NCI-H2107 treated with DMSO at 0.1 percent for 48 hours (cell line): Measurements from ENCODE around the gene ERF.
A peak's percentile ranks its signal among the peaks of the same experiment; 100 is the strongest.

ENCODE experiments used
- DNase-seq: peaks from one replicate; lab custom pipeline; 2025; ENCODE audit not compliant: unreplicated experiment; lab: John Stamatoyannopoulos, UW

ERF gene

GRCh38 chr19:42217520-42218437 lies 37.1 kb downstream of the ERF start, which contains the start of gene DEDD2:
DEDD2 (minus strand) TSS chr19:42217677; CDS start chr19:42217007, 670 bp downstream.
- DNase-seq, result peak; percentile 88

DNA sequence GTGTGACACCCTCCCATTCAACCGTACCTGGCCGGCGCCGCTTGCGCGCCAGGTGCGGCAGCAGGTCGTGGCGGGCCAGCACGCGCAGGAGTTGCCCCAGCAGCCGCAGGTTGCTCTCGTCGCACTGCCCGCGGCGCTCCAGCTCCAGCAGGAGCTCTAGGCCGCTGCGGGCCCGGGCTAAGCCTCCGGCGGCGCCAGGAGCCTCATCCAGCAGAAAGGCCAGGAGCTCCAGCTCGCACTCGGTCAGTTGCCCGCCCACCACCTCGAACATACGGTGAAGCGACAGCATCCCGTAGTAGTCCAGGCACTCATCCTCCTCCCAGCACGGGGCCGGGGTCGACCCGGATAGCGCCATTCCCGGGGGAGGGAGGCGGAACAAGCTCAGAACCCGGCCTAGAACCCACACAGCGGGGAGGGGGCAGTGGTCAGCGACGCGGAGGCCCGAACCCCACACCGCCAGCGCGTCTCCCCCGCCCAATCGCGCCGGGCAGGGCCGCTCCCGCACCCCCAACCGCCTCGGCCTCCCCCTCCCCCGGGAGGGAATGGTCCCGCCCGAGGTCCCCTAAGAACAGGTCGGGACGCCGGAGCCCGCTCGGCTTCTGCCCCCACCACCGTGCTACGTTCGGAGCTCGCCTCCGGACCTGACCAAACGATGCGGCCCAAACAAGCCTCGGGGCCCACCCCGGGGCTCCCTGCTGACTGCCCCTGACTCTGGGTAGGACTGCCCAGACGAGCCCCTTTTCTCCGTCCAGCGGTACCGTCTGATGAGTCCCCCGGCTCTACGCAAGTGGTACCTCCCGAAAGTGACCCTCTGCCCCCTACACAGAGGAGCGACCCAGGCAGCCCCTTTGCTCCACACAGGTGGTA lies 38.0 kb downstream of the ERF start:
- no peak for DNase-seq

- DNase-seq, result no peak
Measured at GRCh38 chr19:42214810-42215485, 40.0 kb downstream of the ERF start.

DNA sequence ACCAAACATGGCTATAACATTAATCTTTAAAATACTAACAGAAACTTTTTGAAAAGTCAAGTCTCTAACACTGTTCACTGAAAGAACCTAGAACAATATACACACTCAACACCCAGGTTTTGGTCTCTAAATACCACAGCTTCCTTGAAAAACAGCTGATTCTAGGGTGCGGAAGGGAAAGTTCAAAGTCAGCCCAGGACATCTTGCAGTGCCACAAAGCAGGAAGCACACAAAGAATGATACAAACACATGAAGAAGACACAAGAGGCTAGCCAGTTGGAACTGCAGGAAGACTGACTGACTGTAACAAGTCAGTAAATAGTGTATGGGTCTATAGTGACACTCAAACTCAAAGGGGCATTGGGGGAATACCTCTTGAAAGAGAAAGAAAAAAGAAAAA lies 42.0 kb downstream of the ERF start:
- DNase-seq, result no peak

GRCh38 chr19:42208612-42209011 lies 46.3 kb downstream of the ERF start:
- peak; percentile 10 for DNase-seq

DNA sequence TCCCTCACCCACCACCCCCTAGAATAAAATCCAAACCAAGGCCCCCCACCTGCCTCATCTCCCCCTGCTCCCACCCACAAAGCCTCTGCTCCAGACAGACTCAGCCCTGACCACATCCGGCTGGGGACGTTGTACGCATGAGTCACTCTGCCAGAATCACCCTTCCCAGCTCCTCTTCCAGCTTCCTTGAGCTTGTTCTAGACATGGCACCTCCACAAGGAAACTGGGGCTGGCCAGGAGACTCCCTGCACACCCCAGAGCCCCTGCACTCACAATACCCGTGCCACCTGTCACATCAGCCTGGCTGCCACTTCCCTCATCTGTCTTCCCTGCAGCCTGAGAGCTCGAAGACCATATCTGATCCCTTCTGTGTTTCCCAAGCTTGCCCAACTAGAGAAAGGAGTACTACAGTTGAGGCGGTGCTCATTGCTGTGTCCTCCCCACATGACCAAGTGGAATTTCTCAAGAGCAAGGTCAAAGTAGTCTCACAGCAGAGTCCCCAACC lies 47.1 kb downstream of the ERF start:
- no peak for DNase-seq

GRCh38 chr19:42206871-42207755 lies 47.8 kb downstream of the ERF start:
- no peak for DNase-seq

DNA sequence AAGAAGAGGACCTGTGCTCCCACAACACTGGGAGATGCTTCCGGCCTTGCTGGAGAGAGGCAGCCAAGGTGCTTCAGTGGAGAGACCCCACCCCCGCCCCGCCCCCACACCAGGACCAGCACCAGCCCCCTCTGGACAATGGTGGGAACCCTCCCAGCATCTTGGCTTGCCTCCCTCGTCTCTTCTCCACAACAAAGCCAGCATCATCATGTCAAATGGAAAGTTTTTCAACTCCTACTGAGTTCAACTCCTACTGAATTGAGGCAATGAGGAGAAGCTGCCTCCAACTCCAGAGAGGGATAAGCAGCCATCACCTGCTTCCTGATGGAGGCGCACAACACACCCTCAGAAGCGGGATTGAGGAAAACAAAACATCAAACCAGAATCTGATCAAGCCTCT lies 50.3 kb downstream of the ERF start:
- no peak for DNase-seq

- DNase-seq, result no peak
Measured at GRCh38 chr19:42203700-42204099, 51.2 kb downstream of the ERF start.

DNA sequence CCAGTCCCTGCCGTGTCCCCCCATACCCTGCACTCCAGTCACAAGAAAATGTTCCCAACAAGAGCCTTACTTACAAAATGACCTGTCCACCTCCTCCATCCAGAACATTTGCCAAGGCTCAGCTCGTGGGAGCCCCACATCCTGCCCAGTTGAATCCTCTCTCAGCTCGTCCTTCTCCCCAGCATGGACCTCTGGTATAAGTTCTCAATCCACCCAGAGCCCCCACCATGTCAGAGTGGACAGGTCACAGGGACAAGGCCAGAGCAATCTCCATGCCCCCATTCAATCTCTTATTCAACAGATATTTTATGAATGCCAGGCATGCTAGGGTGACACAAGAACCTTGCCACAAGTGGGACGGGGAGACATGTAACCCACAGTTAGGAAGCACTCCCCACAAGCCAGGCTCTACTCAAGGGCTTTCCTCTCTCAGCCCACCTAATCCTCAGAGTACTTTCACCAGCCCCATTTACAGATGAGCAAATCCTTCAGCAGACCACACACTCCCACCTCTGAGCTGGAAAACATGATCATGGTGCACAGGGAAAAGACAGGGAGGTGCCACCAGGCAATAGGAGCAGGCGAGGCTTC lies 52.5 kb downstream of the ERF start:
- no peak for DNase-seq

DNA sequence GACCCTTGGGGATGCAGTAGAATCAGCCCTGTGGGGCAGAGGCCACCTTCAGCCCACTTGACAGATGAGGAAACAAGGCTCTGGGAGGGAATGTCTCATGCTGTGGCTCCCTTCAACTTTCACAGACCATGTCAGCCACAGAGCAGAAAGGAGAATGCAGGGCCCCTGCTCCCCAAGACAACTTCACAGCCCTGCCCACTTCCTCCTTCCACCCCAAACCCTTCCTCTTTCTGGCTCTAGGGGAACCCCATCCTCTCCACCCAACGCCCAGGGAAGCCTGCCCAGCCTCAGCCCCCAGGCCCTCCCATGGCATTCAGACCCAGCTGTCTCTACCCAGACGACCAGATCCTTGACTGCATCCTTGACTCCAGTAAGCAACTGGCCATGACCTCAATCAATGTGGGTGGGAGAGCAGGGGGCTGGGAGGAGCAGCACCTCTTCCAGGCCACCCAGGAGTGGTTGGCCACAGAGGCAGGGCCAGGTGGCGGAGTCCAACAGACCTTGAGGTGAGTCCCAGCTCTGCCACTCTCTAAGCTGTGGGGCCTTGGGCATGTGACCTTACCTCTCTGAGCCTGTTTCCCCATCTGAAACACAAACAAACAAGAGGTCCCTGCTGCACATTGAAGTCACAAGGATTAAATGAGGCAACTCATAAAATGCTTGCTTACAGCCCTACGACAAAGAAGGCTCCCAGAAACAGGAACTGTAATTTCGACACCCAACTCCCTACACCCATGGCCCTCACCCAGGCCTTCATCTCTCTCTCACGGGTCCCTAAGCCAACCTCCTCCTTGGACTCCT lies 53.2 kb downstream of the ERF start:
- DNase-seq, result no peak

GRCh38 chr19:42200116-42200715 lies 54.7 kb downstream of the ERF start:
- no peak for DNase-seq

- DNase-seq, result no peak
Measured at GRCh38 chr19:42199440-42200115, 55.4 kb downstream of the ERF start.

GRCh38 chr19:42198676-42199439 lies 56.1 kb downstream of the ERF start:
- no peak for DNase-seq
